DOHH2 (cell line): ENCODE results near the gene LRMDA.

Experiments used
- H3F3A ChIP-seq: fragments of 200-600 bp; sonication (generic), shearing (Covaris generic); 2 replicates; pipeline ENCODE4 v1.6.0; 2016; ENCODE audit warnings: antibody characterized with exemption, mild to moderate bottlenecking; ENCODE audit not compliant: control insufficient read depth, insufficient read depth
- H3K27ac ChIP-seq: fragments of 200-600 bp; sonication (generic); 2 replicates; pipeline ENCODE4 v1.5.1; 2014; ENCODE audit warnings: low read depth, mild to moderate bottlenecking, low read length, moderate library complexity
- H3K27me3 ChIP-seq: fragments of 200-600 bp; sonication (generic); 2 replicates; pipeline ENCODE4 v1.6.1; 2014; ENCODE audit warnings: mild to moderate bottlenecking, low read length, mixed read lengths; ENCODE audit not compliant: control insufficient read depth
- H3K36me3 ChIP-seq: fragments of 200-600 bp; sonication (generic); 2 replicates; pipeline ENCODE4 v1.6.1; 2014; ENCODE audit warnings: mild to moderate bottlenecking, low read length, moderate library complexity, mixed read lengths; ENCODE audit not compliant: control insufficient read depth
- H3K4me1 ChIP-seq: fragments of 200-600 bp; sonication (generic); 2 replicates; pipeline ENCODE4 v1.6.1; 2014; ENCODE audit warnings: mild to moderate bottlenecking, low read length, mixed read lengths; ENCODE audit not compliant: control insufficient read depth
- H3K4me2 ChIP-seq: fragments of 200-600 bp; sonication (generic); 2 replicates; pipeline ENCODE4 v1.6.0; 2014; ENCODE audit warnings: mild to moderate bottlenecking, low read length, moderate library complexity
- H3K4me3 ChIP-seq: fragments of 200-600 bp; sonication (generic); 2 replicates; pipeline ENCODE4 v1.5.1; 2014; ENCODE audit warnings: mild to moderate bottlenecking, low read length, mixed read lengths
- H3K79me2 ChIP-seq: fragments of 200-600 bp; sonication (generic); 2 replicates; pipeline ENCODE4 v1.6.1; 2014; ENCODE audit warnings: mild to moderate bottlenecking, low read length, mixed read lengths; ENCODE audit not compliant: control insufficient read depth
- H3K9me2 ChIP-seq: fragments of 200-600 bp; sonication (generic); replicated peaks from 2 replicates; pipeline ENCODE4 v1.6.1; 2014; ENCODE audit warnings: mild to moderate bottlenecking, low read length, mixed read lengths; ENCODE audit not compliant: control insufficient read depth
- H3K9me3 ChIP-seq: fragments of 200-600 bp; sonication (generic); 2 replicates; pipeline ENCODE4 v1.6.1; 2014; ENCODE audit warnings: antibody characterized with exemption, low read length, mixed read lengths; ENCODE audit not compliant: control insufficient read depth, insufficient read depth
- H4K20me1 ChIP-seq: fragments of 200-600 bp; sonication (generic); 2 replicates; pipeline ENCODE4 v1.6.0; 2014; ENCODE audit warnings: low read depth, mild to moderate bottlenecking, antibody characterized with exemption, low read length, moderate library complexity; ENCODE audit not compliant: control insufficient read depth, insufficient read depth
- CTCF ChIP-seq: fragments of 200-600 bp; sonication (generic); IDR thresholded peaks from one replicate; pipeline ENCODE4 v1.5.1; 2014; ENCODE audit warnings: antibody characterized with exemption, mild to moderate bottlenecking, low read depth, low read length; ENCODE audit not compliant: poor library complexity, severe bottlenecking
- EZH2phosphoT487 ChIP-seq: fragments of 200-600 bp; sonication (generic); IDR thresholded peaks from 2 replicates; pipeline ENCODE4 v1.6.1; 2017; ENCODE audit warnings: borderline replicate concordance, mild to moderate bottlenecking, antibody characterized with exemption, low read length, moderate library complexity, mixed read lengths

LRMDA gene

GRCh38 chr10:76255241-76255640, 823.8 kb downstream of the LRMDA start:
- no peaks in the 10 kb centered on the region for H4K20me1 ChIP-seq
- no peaks in the 10 kb centered on the region for H3K4me1 ChIP-seq
- TF ChIP-seq EZH2phosphoT487 (no peak), CTCF (no peak)
- no peaks in the 10 kb centered on the region for H3K27me3 ChIP-seq
- no peaks in the 10 kb centered on the region for H3K79me2 ChIP-seq
- no peak overlapping the region for H3K4me3 ChIP-seq
- H3K9me3 ChIP-seq, result peaks cover 7% of the 10 kb centered on the region; the same call in 1 of the 2 replicates
- no peaks in the 10 kb centered on the region; the same call in 1 of the 2 replicates for H3K9me2 ChIP-seq
- no peaks in the 10 kb centered on the region for H3K36me3 ChIP-seq
- no peak overlapping the region for H3K27ac ChIP-seq
- no peak overlapping the region for H3K4me2 ChIP-seq
- H3F3A ChIP-seq, result no peaks in the 10 kb centered on the region

DNA sequence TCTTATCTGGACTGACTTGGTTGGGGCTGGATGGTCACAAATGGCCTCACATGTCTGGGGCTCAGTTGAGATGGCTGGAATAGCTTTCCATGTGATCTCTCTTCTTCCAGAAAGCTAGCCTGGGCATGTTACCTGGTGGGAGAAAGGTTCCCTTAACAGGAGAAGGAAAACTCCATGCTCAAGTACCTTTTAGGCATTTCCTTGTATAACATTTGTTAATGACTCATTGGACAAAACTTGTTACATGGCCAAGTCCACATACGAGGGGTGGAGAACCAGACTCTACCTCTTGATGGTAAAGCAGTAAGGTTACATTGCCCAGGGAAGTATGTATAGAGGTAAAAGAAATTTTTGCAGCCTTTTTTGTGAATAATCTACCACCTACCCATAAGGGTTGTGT, 826.4 kb downstream of the LRMDA start:
- no peak for TF ChIP-seq CTCF
- H3K4me3 ChIP-seq, result no peak overlapping the region
- H3K27me3 ChIP-seq, result no peaks in the 10 kb centered on the region
- H3K4me1 ChIP-seq, result no peaks in the 10 kb centered on the region
- H3K36me3 ChIP-seq, result no peaks in the 10 kb centered on the region
- H4K20me1 ChIP-seq, result no peaks in the 10 kb centered on the region
- no peak overlapping the region for H3K27ac ChIP-seq
- H3K4me2 ChIP-seq, result no peak overlapping the region
- no peaks in the 10 kb centered on the region; the same call in 1 of the 2 replicates for H3K9me2 ChIP-seq
- H3K9me3 ChIP-seq, result peaks cover 3% of the 10 kb centered on the region; the same call in 1 of the 2 replicates
- H3F3A ChIP-seq, result no peaks in the 10 kb centered on the region
- H3K79me2 ChIP-seq, result no peaks in the 10 kb centered on the region

- no peak overlapping the region for H3K4me3 ChIP-seq
- no peak overlapping the region for H3K4me2 ChIP-seq
- H3F3A ChIP-seq, result no peaks in the 10 kb centered on the region
- no peaks in the 10 kb centered on the region for H4K20me1 ChIP-seq
- TF ChIP-seq CTCF, result no peak
- no peak for TF ChIP-seq EZH2phosphoT487
- H3K27me3 ChIP-seq, result no peaks in the 10 kb centered on the region
- H3K4me1 ChIP-seq, result no peaks in the 10 kb centered on the region
- H3K36me3 ChIP-seq, result no peaks in the 10 kb centered on the region
- no peaks in the 10 kb centered on the region; the same call in 1 of the 2 replicates for H3K9me3 ChIP-seq
- H3K27ac ChIP-seq, result no peak overlapping the region
- no peaks in the 10 kb centered on the region for H3K9me2 ChIP-seq
- H3K79me2 ChIP-seq, result no peaks in the 10 kb centered on the region
Measured at GRCh38 chr10:76265441-76266113, 834.2 kb downstream of the LRMDA start.

- H3K9me2 ChIP-seq, result no peaks in the 10 kb centered on the region; the same call in 1 of the 2 replicates
- no peaks in the 10 kb centered on the region for H4K20me1 ChIP-seq
- TF ChIP-seq EZH2phosphoT487 (no peak), CTCF (no peak)
- no peak overlapping the region for H3K27ac ChIP-seq
- H3K27me3 ChIP-seq, result no peaks in the 10 kb centered on the region
- H3K79me2 ChIP-seq, result no peaks in the 10 kb centered on the region
- H3F3A ChIP-seq, result no peaks in the 10 kb centered on the region
- no peak overlapping the region for H3K4me3 ChIP-seq
- no peaks in the 10 kb centered on the region for H3K4me1 ChIP-seq
- H3K36me3 ChIP-seq, result no peaks in the 10 kb centered on the region
- H3K4me2 ChIP-seq, result no peak overlapping the region
- H3K9me3 ChIP-seq, result no peaks in the 10 kb centered on the region
Measured at GRCh38 chr10:76268530-76268929, 837.1 kb downstream of the LRMDA start.
